ENCODE data around the gene SERINC5.

The SERINC5 gene

GRCh38 chr5:80198920-80199319, 56.9 kb downstream of the SERINC5 start:
- DNase-seq (ENCODE audit: low read depth) = no peak
- H3K4me3 ChIP-seq (ENCODE audit: low read length) = no peak overlapping the region
- TF ChIP-seq CTCF (conservative IDR thresholded peaks at IDR 0.05; ENCODE audit: low read length) = no peak

- H3K4me3 ChIP-seq (ENCODE audit: low read length) = no peak overlapping the region
- no peak for DNase-seq (ENCODE audit: low read depth)
- no peak for TF ChIP-seq CTCF (conservative IDR thresholded peaks at IDR 0.05; ENCODE audit: low read length)
Measured at GRCh38 chr5:80198399-80198798, 57.4 kb downstream of the SERINC5 start.

GRCh38 chr5:80195837-80196400, 59.9 kb downstream of the SERINC5 start:
- no peak for TF ChIP-seq CTCF (conservative IDR thresholded peaks at IDR 0.05; ENCODE audit: low read length)
- peak; percentile 43 for DNase-seq (ENCODE audit: low read depth)

GRCh38 chr5:80194468-80194867, 61.4 kb downstream of the SERINC5 start:
- DNase-seq (ENCODE audit: low read depth) = no peak
- no peak for TF ChIP-seq CTCF (conservative IDR thresholded peaks at IDR 0.05; ENCODE audit: low read length)
- H3K4me3 ChIP-seq (ENCODE audit: low read length) = no peak overlapping the region

More at GRCh38 chr5:80195837-80196400, 59.9 kb downstream of the SERINC5 start:
- no peak overlapping the region for H3K4me3 ChIP-seq (ENCODE audit: low read length)

- no peak for DNase-seq (ENCODE audit: low read depth)
- no peak for TF ChIP-seq CTCF (conservative IDR thresholded peaks at IDR 0.05; ENCODE audit: low read length)
- no peak overlapping the region for H3K4me3 ChIP-seq (ENCODE audit: low read length)
Measured at GRCh38 chr5:80193401-80193800, 62.4 kb downstream of the SERINC5 start.

- DNase-seq (ENCODE audit: low read depth) = peak; percentile 63
- H3K4me3 ChIP-seq (ENCODE audit: low read length) = no peak overlapping the region
- no peak for TF ChIP-seq CTCF (conservative IDR thresholded peaks at IDR 0.05; ENCODE audit: low read length)
Measured at GRCh38 chr5:80192507-80193241, 63.2 kb downstream of the SERINC5 start.

- TF ChIP-seq CTCF (conservative IDR thresholded peaks at IDR 0.05; ENCODE audit: low read length) = no peak
- no peak overlapping the region for H3K4me3 ChIP-seq (ENCODE audit: low read length)
- DNase-seq (ENCODE audit: low read depth) = peak; percentile 21
Measured at GRCh38 chr5:80191991-80192398, 63.9 kb downstream of the SERINC5 start.
